ENCODE data around the gene GFM1. TPM values are rescaled to one million over a fixed set of nuclear protein-coding genes. Genes with fewer than 3 reads are reported as not detected.

GFM1 gene
- total and polyA plus RNA-seq, 2 donors (not counting 1 experiment from before 2014, with no cell fraction given) = 9.8 to 46.0 TPM

DNA sequence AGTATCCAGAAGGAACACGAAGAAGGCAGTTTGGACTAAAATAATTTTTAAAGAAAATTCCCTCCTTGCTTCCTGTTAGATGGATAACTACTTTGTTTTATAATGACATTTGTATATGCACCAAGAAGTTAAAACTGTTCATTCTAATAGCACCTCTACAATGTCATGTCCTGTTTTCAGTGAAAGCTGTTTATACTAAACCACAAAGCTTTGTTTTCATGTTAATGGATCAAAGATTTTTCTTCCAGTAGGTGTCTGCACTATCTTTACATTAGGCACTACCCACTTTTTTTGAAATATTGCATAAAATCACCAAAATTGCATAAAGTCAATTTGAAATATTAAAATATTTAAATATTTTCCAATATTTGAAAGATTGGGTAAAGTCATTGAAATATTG, 77.8 kb downstream of the GFM1 start:
- intact Hi-C loops (cut with micrococcal nuclease) = no loop called here
- ATAC-seq (ENCODE audit: low read depth) = no peak
- H3K9me3 Mint-ChIP-seq (ENCODE audit: insufficient read depth) = no peaks in the 10 kb centered on the region
- ChIA-PET CTCF (interaction anchor here (0.7 kb wide), 1 partner anchor 64 kb away, joined by 3 read pairs; no protein-coding TSS in a partner anchor), POLR2A (no interaction called here)
- H3K79me2 ChIP-seq (ENCODE audit: control insufficient read depth, insufficient read depth, low read length) = no peaks in the 10 kb centered on the region
- no peak overlapping the region for H3K4me3 ChIP-seq (ENCODE audit: control extremely low read depth in 1 of 5, extremely low read depth in 1 of 5, insufficient read depth in 1 of 5, low read depth in 2 of 5, low read length in 4 of 5)
- H3K9ac ChIP-seq (ENCODE audit: low read length) = no peak overlapping the region
- no peaks in the 10 kb centered on the region for H3K9me3 ChIP-seq (ENCODE audit: control extremely low read depth in 1 of 3, control insufficient read depth in 2 of 3, insufficient read depth in 1 of 3, low read length in 2 of 3)
- H3K4me1 ChIP-seq (ENCODE audit: control insufficient read depth in 2 of 2, insufficient read depth in 2 of 2, low read length in 2 of 2) = peaks cover 4 to 8% of the 10 kb centered on the region in 2 donors
- H2AFZ ChIP-seq (ENCODE audit: insufficient read depth, low read depth, low read length, poor library complexity, severe bottlenecking) = no peak overlapping the region
- peaks cover 0 to 2% of the 10 kb centered on the region in 2 experiments for H3K36me3 ChIP-seq (replicated peaks in 1 of 2; ENCODE audit: control extremely low read depth in 1 of 2, control insufficient read depth in 1 of 2, extremely low read depth in 1 of 2, insufficient read depth in 2 of 2, low read length in 1 of 2)
- no peaks in the 10 kb centered on the region for H4K20me1 ChIP-seq (ENCODE audit: control insufficient read depth, insufficient read depth, low read length, poor library complexity, severe bottlenecking)
- no peak for TF ChIP-seq CTCF (IDR thresholded peaks at IDR 0.05)
- TF ChIP-seq EZH2 (IDR thresholded peaks at IDR 0.05; ENCODE audit: borderline replicate concordance, insufficient read depth, low read depth, low read length, poor library complexity, severe bottlenecking) = no peak
- no peak overlapping the region for H3K27ac ChIP-seq (ENCODE audit: low read length in 2 of 2)
- H3K27me3 ChIP-seq (replicated peaks in 1 of 4; ENCODE audit: control extremely low read depth in 1 of 4, control insufficient read depth in 3 of 4, insufficient read depth in 4 of 4, low read length in 3 of 4) = no peaks in the 10 kb centered on the region
- no peak overlapping the region for H3K27ac Mint-ChIP-seq
- H3K4me3 Mint-ChIP-seq = no peak overlapping the region
- H3K4me1 Mint-ChIP-seq = peaks cover 12% of the 10 kb centered on the region
- no CpG with 5 or more reads among the region's 1 CpG for WGBS (ENCODE audit: insufficient coverage)
- H3K27me3 Mint-ChIP-seq = no peaks in the 10 kb centered on the region
- no peak overlapping the region for H3K4me2 ChIP-seq (replicated peaks; ENCODE audit: low read depth, low read length, poor library complexity, severe bottlenecking)
- DNase-seq = no peak

DNA sequence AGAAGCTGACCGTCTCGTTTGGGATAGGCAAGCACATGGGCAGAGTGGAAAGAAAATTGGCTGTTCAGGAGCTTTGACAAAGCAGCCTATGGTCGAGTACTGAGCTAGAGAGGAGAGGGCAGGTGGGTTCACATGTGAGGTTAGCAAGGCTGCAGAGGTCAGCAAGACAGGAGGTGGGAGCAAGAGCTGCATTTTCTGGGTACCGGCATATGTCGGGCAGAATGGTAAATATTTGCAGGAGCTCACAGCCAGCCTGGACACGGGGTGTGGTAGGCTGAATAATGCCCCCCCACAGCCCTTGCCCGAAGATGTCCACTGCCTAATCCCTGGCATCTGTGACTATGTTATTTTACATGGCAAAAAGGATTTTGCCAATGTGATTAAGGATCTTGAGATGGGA, 79.7 kb downstream of the GFM1 start:
- Histone ChIP-seq H3K36me3 (replicated peaks in 1 of 2; ENCODE audit: control extremely low read depth in 1 of 2, control insufficient read depth in 1 of 2, extremely low read depth in 1 of 2, insufficient read depth in 2 of 2, low read length in 1 of 2) (peaks cover 0 to 2% of the 10 kb centered on the region in 2 experiments), H3K4me1 (ENCODE audit: control insufficient read depth in 2 of 2, insufficient read depth in 2 of 2, low read length in 2 of 2) (peaks cover 12 to 17% of the 10 kb centered on the region in 2 donors), H2AFZ (ENCODE audit: insufficient read depth, low read depth, low read length, poor library complexity, severe bottlenecking) (no peak overlapping the region), H3K27me3 (replicated peaks in 1 of 4; ENCODE audit: control extremely low read depth in 1 of 4, control insufficient read depth in 3 of 4, insufficient read depth in 4 of 4, low read length in 3 of 4) (no peaks in the 10 kb centered on the region), H3K4me2 (replicated peaks; ENCODE audit: low read depth, low read length, poor library complexity, severe bottlenecking) (no peak overlapping the region), H4K20me1 (ENCODE audit: control insufficient read depth, insufficient read depth, low read length, poor library complexity, severe bottlenecking) (no peaks in the 10 kb centered on the region), H3K9me3 (ENCODE audit: control extremely low read depth in 1 of 3, control insufficient read depth in 2 of 3, insufficient read depth in 1 of 3, low read length in 2 of 3) (no peaks in the 10 kb centered on the region), H3K9ac (ENCODE audit: low read length) (no peak overlapping the region), H3K79me2 (ENCODE audit: control insufficient read depth, insufficient read depth, low read length) (no peaks in the 10 kb centered on the region), H3K27ac (ENCODE audit: low read length in 2 of 2) (no peak overlapping the region), H3K4me3 (ENCODE audit: control extremely low read depth in 1 of 5, extremely low read depth in 1 of 5, insufficient read depth in 1 of 5, low read depth in 2 of 5, low read length in 4 of 5) (no peak overlapping the region)
- TF ChIP-seq EZH2 (IDR thresholded peaks at IDR 0.05; ENCODE audit: borderline replicate concordance, insufficient read depth, low read depth, low read length, poor library complexity, severe bottlenecking) (no peak), CTCF (IDR thresholded peaks at IDR 0.05) (no peak)
- ChIA-PET CTCF (interaction anchor here (1.4 kb wide), 1 partner anchor 66 kb away, joined by 4 read pairs; no protein-coding TSS in a partner anchor), POLR2A (no interaction called here)
- Mint-ChIP-seq H3K4me3 (no peak overlapping the region), H3K27ac (no peak overlapping the region), H3K27me3 (no peaks in the 10 kb centered on the region), H3K9me3 (ENCODE audit: insufficient read depth) (no peaks in the 10 kb centered on the region), H3K4me1 (peaks cover 19% of the 10 kb centered on the region)
- WGBS (ENCODE audit: insufficient coverage) = 95% methylated on average over 7 of the region's 7 CpGs
- intact Hi-C loops (cut with micrococcal nuclease) = no loop called here
- ATAC-seq (ENCODE audit: low read depth) (no peak), DNase-seq (no peak)

All from B cell (primary cell).